Hippocampal formation (tissue), 2 donors: ENCODE data around the gene GSTT4.
"Not testable (repeated sequence)": the region's sequence is repeated elsewhere in the genome, so short reads cannot be mapped to it uniquely, and the experiment has no call there.

Experiments
- DNase-seq, 2 donors: peaks; one replicate each; lab custom pipeline; 2025; lab: John Stamatoyannopoulos, UW

Gene GSTT4

DNA sequence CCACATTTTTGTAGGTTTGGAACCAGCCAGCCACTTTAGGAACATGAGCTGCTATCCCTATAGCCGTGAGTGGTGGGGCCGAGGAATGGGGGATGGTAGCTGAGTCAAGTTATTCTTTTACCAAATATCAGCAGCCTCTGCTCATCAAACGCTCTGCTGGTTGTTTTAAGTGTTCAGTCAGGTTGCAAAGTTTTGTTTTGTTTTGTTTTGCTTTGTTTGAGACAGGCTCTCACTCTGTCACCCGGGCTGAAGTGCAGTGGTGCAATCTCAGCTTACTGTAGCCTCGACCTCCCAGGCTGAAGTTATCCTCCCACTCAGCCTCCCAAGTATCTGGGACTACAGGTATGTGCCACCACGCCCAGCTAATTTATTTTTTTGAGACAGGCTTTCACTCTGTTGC lies 20.2 kb upstream of the GSTT4 start:
- DNase-seq = no peak

DNA sequence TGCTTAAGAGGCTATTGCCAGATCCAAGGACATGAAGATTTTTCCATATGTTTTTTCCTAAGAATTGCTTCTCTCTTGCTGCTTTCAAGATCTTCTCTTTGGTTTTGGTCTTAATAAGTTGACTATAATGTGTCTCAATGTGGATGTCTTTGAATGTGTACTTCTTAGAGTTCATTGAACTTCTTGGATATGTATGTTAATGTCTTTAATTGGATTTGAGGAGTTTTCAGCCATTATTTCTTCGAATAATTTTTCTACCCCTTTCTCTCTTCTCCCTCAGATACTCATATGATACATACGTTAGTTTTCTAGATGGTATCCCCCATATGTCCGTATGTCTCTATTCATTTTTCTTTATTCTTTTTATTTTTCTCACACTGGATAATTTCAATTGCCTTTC lies 19.1 kb upstream of the GSTT4 start:
- DNase-seq = no peak

DNA sequence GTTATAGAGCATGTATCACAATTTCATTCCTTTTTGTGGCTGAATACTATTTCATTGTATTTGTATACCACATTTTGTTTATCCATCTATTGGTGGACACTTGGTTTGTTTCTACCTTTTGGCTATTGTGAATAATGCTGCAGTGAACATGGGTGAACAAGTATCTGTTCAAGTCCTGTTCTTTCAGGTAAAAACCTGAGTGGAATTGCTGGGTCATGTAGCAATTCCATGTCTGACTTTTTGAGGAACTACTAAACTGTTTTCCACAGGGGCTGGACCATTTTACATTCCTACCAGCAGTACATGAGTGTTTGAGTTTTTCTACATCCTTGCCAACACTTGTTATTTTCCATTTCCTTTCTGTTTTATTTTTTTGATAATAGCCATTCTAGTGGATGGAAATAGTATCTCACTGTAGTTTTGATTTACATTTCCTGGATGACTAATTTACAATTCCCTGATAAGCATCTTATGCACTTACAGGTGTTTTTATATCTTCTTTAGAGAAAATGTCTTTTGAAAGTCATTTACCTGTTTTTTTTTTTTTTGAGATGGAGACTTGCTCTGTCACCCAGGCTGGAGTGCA lies 18.0 kb upstream of the GSTT4 start:
- DNase-seq = no peak

DNA sequence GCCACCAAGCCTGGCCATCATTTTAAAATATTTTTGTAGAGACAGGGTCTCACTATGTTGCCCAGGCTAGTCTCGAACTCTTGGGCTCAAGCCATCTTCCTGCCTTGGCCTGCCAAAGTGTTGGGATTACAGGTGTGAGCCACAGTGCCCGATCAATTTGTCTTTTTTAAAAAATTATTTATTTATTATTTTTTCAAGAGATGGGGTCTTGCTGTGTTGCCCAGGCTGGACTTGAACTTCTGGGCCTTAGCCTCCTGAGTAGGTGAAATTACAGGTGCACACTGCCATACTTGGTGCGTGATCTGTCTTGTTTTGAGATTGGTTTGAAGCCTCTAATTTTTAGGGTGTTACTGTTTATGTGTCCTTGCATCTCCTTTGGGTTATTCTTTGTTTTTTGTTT lies 16.1 kb upstream of the GSTT4 start:
- DNase-seq = no peak

DNA sequence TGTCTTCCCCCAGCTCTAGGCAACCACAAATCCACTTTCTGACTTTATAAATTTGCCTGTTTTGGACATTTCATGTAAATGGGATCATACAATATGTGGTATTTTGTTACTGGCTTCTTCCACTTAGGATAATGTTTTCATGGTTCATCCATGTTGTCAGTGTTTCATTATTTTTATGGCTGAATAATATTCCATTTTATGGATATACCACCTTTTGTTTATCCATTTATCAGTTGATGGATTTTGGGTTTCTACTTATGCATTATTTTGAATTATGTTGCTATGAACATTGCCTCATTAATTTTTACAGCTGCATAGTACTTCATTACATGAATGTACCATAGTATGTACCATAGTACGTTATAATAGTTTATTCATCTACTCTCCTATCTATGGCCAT lies 10.9 kb upstream of the GSTT4 start:
- DNase-seq = no peak

DNA sequence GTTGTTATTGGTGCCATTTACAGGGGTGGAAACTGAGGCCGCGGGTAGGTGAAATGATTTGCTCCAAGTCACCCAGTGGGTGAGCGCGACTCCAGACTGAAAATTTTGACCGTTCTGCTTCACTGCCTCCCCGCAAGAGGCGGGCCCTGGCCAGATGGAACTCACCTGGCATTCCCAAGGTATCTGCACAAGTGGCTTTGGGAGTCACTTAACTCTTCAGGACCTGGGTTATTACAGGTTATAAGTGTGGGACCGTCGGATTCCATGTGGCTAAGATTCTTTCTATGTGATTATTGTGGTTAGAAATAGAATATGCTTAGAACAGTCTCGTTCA lies 6.4 kb upstream of the GSTT4 start:
- DNase-seq = no peak

DNA sequence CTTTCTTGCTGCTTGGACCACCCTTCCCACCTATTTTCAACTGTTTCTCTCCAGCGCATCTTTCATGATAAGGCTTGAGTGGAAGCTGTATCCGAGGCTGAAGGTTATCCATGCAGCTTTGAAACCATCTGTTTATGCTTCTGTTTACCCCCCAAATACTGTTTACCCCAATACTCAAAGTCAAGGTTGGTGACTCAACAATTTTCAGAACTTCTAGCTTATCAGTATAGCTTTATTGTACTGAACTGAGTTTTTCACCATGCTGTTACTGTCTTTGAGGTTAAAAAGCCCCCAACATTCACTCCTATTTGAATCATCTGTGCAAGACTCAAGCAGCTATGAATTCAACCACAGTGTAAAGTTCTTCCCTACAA lies 4.8 kb upstream of the GSTT4 start:
- no peak for DNase-seq

DNA sequence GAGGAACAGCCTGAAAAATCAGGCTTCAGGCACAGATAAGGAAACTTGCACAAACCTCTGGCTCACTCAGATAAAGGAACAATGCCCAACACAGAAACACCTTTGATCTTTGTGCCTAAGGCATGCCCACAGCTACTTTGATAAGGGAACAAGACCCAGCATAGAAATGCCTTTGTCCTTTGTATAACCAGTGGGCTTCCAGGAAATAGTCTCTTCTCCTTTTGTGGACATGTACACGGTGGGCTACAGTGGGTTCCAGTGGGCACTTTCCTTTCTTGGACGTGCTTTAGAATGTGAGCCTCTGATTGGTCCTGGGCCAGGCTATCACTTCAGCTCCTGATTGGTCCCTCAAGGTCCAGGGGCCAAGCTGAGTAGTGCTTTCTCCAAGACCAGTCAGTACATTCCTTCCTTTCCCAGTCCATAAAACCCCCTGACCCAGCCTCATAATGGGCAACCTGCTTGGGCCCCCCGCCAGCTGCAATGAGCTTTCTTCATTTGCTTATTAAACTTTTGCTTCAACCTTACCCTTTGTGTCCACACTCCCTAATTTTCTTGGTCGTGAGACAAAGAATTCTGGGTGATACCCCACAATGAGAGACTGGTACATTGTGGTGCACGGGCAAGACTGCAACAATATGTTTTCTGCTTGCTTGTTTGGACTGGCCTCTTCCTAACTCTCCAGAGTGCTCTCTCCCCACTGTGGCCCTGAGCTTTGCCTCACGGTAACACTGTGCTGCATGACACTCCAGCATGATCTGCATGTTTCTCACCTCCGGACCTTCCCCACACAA lies 4.2 kb upstream of the GSTT4 start:
- DNase-seq = no peak

DNA sequence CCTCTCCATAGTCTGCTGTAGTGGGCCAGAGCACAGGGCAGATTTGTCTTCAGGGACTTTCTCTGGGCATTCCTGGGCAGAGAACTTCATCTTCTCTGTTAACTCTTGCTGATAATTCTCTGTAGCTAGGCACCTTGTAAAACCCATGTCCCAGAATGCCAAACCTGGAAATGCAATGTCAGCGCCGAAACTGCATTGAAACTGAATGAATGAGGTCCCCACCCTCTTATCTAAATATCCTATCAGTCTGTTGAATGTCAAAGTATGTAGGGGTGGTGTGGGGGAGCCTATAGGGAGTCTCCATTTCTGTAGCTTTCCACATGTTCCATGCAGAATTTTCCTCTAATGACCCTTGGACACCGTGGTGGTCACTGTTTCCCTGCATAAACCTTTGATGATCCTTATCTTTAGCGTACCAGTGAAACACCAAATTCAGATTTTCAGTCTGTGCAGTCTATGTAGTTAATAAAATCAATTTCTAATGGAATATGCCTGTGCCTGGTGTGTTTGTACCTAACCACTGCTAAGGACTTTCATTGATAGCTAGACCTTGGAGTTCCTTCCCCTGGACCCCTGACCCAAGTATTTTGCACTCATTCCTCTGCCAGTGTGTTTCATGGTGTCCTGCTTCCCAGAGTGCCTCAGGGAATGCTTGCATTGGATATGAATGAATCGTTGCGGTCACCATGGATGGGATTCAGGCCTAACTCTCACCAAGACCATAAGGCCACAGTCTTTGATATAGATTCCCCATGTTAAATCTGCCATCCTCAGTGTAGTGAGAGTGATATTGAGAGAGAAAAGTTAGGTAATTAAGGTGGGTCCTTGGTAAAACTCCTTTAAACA lies 3.4 kb upstream of the GSTT4 start:
- no peak for DNase-seq

DNA sequence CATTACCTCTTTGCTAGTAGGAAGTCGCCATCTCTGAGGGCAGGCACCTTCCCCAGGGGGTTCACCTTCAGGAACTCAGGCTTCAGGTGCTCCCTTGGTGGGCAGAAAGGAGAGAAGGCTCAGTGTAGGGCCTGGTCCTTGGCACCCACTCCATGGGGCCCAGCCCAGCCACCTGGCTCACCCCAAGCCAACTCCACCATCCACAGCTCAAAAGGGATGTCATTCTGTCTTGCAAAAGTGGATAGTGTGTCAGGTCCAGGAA lies 2.7 kb upstream of the GSTT4 start:
- DNase-seq = no peak

DNA sequence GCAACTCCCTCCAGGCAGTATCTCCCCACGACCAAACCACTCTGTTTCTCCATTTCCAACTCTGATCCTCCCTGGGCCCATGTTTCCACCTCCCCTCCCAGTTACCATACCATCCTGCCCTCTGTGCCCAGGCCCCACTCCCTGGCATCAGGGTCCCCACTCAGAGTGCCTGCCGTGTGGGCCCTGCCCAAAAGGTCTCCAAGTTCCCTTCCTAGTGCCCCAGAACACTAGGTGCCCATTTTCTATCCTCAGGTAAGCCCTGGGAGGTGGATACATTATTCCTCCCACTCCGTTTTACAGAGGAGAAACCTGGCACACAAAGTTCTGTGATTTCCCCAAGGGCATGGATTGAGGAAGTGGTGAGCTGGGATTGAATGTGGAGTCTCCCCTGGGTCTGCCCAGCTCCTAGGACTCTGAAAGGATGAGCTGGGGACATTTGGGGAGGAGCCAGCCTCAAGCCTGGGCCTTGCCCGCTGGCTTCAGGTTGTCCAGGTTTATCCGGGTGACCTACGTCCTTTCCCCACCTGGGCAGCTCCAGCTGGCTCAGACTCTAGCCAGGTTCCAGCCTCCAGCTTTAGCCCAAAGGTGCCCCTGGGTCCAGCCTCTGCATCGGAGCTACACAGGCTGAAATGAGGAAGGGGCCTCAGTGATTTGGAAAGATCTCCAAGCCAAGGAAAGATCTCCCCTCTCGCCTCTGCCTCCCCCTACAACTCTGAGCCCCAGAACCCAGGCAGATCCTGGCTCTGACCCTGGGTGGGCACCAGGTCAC lies 2.2 kb upstream of the GSTT4 start:
- no peak for DNase-seq

DNA sequence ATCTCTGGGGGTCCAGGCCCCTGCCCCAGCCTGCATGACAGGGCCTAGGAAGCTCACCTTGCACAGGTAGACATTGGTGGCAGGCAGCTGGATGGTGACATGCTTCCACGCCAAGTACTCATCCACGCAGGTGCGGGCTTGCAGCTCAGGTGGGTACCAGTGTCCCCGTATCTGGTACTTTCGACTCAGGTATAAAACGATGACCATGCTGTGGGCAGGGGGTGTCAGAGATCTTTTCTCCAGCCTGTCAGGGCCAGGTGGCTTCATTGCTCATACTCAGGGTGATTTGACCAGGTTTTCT lies 1.6 kb upstream of the GSTT4 start:
- DNase-seq = no peak

DNA sequence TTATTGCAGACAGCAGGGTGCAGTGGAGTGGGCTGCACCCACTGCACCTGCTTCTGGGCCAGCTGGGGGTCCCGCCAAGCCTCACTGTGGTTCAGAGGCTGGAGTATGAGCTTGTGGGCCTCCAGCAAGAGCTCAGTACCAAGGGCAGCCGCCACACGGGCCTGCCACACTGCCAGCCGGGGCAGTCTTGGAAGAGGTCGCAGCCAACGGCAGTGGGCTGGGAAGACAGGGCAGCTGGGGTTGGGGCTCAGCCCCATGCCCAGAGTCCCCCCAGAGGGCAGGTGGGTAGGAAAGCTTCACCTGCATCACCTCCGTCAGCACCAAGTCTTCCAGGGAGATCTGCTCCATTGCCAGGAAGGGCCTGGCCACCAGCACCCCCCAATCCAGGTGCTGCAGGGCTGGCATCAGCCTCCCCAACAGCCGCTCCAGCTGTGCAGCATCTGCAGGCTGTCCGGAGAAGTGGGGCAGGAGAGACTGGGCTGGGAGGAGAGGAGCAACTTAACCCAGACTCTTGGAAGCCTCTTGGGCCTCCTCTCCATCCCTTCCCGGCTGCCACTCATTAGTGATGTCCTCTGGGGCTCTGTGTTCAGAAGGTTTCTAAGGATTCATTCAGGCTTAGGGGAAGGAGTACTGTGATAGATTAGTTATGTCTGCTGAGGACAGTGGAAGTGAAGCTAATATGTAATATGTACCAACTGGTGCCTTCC lies 1.1 kb upstream of the GSTT4 start:
- DNase-seq = no peak

DNA sequence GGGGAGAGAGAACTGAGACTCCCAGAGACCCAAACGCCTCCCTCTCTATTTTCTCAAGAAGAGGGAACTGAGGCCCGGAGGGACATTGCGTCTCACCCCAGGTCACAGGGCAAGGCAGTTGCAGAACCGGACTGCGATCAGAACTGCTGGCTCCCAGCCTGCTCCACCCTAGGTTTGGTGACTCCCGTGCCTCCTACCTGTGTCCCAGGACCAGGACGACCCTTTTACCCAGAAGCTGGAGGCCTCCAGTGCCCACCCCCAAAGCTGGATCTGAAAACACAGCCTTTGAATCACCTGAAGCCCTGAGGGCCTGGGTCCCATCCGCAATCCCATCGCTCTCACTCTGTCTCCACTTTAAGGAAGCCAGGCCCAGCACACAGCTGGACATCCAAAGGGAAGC lies 1.4 kb downstream of the GSTT4 start:
- DNase-seq = no peak

DNA sequence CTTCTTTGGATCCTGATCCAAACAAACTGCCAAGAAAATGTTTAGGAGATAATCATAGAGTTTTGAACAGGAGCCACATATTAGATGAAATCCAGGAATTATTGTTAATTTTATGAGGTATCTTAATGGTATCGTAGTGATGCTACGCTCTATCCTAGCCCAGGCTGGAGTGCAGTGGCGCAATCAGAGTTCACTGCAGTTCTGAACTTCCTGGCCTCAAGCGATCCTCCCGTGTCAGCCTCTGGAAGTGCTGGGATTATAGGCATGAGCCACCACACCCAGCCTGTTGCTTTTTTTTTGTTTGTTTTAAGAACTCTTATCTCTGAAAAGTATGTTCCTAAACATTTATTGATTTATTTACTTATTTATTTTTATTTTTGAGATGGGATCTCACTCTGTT lies 2.4 kb downstream of the GSTT4 start:
- DNase-seq = no peak

DNA sequence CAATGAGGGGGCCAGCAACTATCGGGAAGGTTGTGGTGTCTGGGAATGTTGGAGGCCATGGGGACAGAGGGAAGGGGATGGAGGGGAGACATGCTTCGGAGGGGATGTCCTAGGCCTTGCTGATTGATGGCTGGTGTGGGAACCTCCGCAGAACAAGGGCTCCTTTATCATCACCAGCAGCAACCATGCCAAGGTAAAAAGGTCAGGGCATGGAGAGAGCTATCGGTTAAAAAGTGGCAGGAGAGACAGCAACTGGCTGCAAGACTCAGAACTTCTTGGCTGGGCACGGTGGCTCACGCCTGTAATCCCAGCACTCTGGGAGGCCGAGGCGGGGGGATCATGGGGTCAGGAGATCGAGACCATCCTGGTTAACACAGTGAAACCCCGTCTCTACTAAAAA lies 3.0 kb downstream of the GSTT4 start:
- DNase-seq = no peak

DNA sequence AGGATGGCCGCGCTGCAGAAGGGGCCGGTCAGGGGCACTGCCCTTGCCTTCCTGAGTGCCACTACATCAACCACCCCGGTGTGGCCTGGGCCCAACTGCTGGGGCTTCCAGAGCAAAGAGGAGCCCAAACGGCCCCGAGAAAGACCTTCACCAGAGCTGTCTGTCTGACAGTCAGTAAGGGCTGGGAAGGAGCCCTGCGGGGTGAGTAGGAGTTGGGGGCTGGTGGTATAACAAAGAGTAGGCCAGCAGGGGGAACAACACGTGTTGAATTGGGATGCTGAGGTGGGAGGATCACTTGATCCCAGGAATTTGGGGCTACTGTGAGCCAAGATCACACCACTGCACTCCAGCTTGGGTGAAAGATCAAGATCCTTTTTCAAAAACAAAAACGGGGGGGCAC lies 3.9 kb downstream of the GSTT4 start:
- no peak for DNase-seq

DNA sequence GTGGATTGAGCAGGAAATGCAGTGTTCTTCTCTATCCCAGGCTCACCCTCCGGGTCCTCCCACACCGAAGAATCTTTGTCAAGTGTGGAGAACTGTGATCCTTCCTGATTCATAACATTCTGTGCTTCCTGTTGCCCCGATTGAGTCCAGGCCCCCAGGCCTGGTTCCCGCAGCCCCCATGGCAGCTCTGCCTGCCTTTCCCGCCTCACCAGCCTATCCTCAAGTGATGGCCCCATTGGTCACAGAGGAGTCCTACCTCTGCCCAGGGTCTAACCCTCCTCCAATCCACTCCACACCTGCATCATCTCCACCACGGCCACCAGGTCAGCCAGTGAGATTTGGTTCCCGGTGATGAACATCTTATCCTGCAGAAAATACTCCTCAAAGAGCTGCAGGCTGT lies 5.5 kb downstream of the GSTT4 start:
- not testable (repeated sequence) for DNase-seq

DNA sequence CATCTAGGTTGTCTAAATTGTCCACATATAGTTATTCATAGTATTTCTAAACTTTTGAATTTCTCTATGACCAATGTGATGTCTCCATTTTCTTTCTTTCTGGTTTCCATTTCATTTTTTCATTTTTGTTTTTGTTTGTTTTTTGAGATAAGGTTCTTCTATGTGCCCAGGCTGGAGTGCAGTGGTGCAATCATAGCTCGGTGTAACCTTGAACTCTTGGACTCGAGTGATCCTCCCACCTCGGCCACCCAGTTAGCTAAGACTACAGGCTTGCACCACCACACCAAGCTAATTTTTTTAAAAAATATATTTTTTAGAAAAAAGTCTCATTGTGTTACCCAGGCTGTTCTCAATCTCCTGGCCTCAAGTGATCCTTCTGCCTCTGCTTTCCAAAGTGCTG lies 8.2 kb downstream of the GSTT4 start:
- no peak for DNase-seq

DNA sequence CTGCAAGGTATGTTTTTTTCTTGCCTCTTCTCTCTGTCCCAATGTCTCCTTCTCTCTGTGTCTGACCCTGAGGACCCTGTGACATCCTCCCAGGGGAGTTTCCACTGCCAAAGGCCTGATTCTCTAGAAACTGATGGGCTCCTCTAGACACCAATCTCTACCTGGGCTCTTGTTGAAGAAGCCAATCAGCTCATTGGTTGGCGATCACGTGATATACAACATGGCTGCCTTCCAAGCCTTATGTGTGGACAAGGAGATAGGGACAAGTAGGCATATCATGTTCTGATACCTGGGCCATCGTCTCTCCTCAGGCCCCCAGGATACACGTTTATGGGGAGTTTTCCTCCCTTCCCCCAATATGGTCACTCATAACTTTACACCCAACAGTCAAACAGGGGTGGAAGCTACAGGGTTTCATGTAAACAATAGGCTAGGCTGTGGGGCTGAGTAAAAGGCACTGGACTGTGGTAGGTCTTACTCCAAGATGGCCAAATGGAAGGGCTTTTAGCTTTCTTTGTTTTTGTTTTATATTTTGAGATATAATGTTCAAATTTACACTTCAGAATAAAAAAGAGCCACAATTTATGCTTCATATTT lies 11.6 kb downstream of the GSTT4 start:
- DNase-seq = not testable (repeated sequence)

DNA sequence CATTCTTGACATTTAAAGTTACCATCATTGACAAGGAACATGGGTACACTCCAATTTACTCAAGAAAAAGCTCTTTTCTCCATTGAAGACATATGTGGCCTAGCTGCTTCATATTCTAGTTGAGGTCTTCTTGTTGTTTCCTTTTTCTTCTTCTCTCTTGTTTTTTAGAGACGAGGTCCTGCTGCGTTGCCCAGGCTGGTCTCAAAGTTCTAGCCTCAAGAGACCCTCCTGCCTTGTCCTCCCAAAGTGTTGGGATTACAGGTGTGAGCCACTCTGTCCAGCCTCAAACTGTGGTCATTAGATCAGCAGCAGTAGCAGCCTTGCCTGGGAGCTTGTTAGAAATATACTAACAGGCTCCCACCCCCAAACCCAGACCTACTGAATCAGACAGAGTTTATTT lies 12.2 kb downstream of the GSTT4 start:
- DNase-seq = not testable (repeated sequence)
